ENCODE measurements around the gene ASCL5. TPM values are rescaled to one million over a fixed set of nuclear protein-coding genes. Genes with fewer than 3 reads are reported as not detected.

The ASCL5 gene
- total and polyA plus RNA-seq, 2 experiments from 2014 or later, result not detected

GRCh38 chr1:201096041-201096461 lies 30.9 kb downstream of the ASCL5 start:
- WGBS (ENCODE audit: low lambda C conversion rate, missing lambda C conversion rate), result 95% methylated on average over 5 of the region's 5 CpGs
- DNase-seq (ENCODE audit: low spot score), result no peak

GRCh38 chr1:201095581-201095980 lies 31.4 kb downstream of the ASCL5 start:
- no peaks in the 10 kb centered on the region for H3K9me2 ChIP-seq (replicated peaks; ENCODE audit: insufficient read depth)
- no peak overlapping the region for H3K4me3 ChIP-seq
- TF ChIP-seq EZH2phosphoT487 (IDR thresholded peaks at IDR 0.05; ENCODE audit: low read depth, severe bottlenecking, unreplicated experiment) (no peak), CTCF (IDR thresholded peaks at IDR 0.05; ENCODE audit: poor library complexity) (no peak), EZH2 (IDR thresholded peaks at IDR 0.05; ENCODE audit: borderline replicate concordance) (no peak)
- no peaks in the 10 kb centered on the region for H3K27me3 ChIP-seq
- H4K20me1 ChIP-seq (ENCODE audit: insufficient read depth, poor library complexity, severe bottlenecking), result no peaks in the 10 kb centered on the region
- no peak overlapping the region for H2AFZ ChIP-seq
- DNase-seq (ENCODE audit: low spot score), result no peak
- no peak overlapping the region for H3K27ac ChIP-seq
- no peak overlapping the region for H3K4me2 ChIP-seq
- no peaks in the 10 kb centered on the region for H3K9me3 ChIP-seq (ENCODE audit: low read depth)
- 89% methylated on average over 2 of the region's 2 CpGs for WGBS (ENCODE audit: low lambda C conversion rate, missing lambda C conversion rate)
- H3K36me3 ChIP-seq (replicated peaks; ENCODE audit: insufficient read depth, low read depth), result no peaks in the 10 kb centered on the region
- no peaks in the 10 kb centered on the region for H3K4me1 ChIP-seq (ENCODE audit: insufficient read depth)
- no peaks in the 10 kb centered on the region for H3K79me2 ChIP-seq

More at GRCh38 chr1:201096041-201096461, 30.9 kb downstream of the ASCL5 start:
- Histone ChIP-seq H3K9me3 (ENCODE audit: low read depth) (no peaks in the 10 kb centered on the region), H3K4me3 (no peak overlapping the region), H3K79me2 (no peaks in the 10 kb centered on the region), H3K36me3 (replicated peaks; ENCODE audit: insufficient read depth, low read depth) (no peaks in the 10 kb centered on the region), H4K20me1 (ENCODE audit: insufficient read depth, poor library complexity, severe bottlenecking) (no peaks in the 10 kb centered on the region), H2AFZ (no peak overlapping the region), H3K4me1 (ENCODE audit: insufficient read depth) (no peaks in the 10 kb centered on the region), H3K27me3 (no peaks in the 10 kb centered on the region), H3K9me2 (replicated peaks; ENCODE audit: insufficient read depth) (no peaks in the 10 kb centered on the region), H3K27ac (no peak overlapping the region), H3K4me2 (no peak overlapping the region)
- TF ChIP-seq CTCF (IDR thresholded peaks at IDR 0.05; ENCODE audit: poor library complexity) (no peak), EZH2phosphoT487 (IDR thresholded peaks at IDR 0.05; ENCODE audit: low read depth, severe bottlenecking, unreplicated experiment) (no peak), EZH2 (IDR thresholded peaks at IDR 0.05; ENCODE audit: borderline replicate concordance) (no peak)

GRCh38 chr1:201094832-201095231 lies 32.2 kb downstream of the ASCL5 start:
- Histone ChIP-seq H3K4me3 (no peak overlapping the region), H4K20me1 (ENCODE audit: insufficient read depth, poor library complexity, severe bottlenecking) (no peaks in the 10 kb centered on the region), H3K79me2 (no peaks in the 10 kb centered on the region), H3K27me3 (no peaks in the 10 kb centered on the region), H3K27ac (no peak overlapping the region), H3K4me2 (no peak overlapping the region), H3K9me3 (ENCODE audit: low read depth) (no peaks in the 10 kb centered on the region), H3K36me3 (replicated peaks; ENCODE audit: insufficient read depth, low read depth) (no peaks in the 10 kb centered on the region), H3K4me1 (ENCODE audit: insufficient read depth) (no peaks in the 10 kb centered on the region), H2AFZ (no peak overlapping the region), H3K9me2 (replicated peaks; ENCODE audit: insufficient read depth) (no peaks in the 10 kb centered on the region)
- WGBS (ENCODE audit: low lambda C conversion rate, missing lambda C conversion rate), result 64% methylated on average over 4 of the region's 4 CpGs
- DNase-seq (ENCODE audit: low spot score), result no peak
- no peak for TF ChIP-seq EZH2phosphoT487 (IDR thresholded peaks at IDR 0.05; ENCODE audit: low read depth, severe bottlenecking, unreplicated experiment)
- TF ChIP-seq EZH2 (IDR thresholded peaks at IDR 0.05; ENCODE audit: borderline replicate concordance), result no peak
- no peak for TF ChIP-seq CTCF (IDR thresholded peaks at IDR 0.05; ENCODE audit: poor library complexity)

- Histone ChIP-seq H3K4me1 (ENCODE audit: insufficient read depth) (no peaks in the 10 kb centered on the region), H4K20me1 (ENCODE audit: insufficient read depth, poor library complexity, severe bottlenecking) (no peaks in the 10 kb centered on the region), H3K27me3 (no peaks in the 10 kb centered on the region), H3K4me2 (no peak overlapping the region), H3K36me3 (replicated peaks; ENCODE audit: insufficient read depth, low read depth) (no peaks in the 10 kb centered on the region), H3K27ac (no peak overlapping the region), H3K4me3 (no peak overlapping the region), H2AFZ (no peak overlapping the region), H3K9me2 (replicated peaks; ENCODE audit: insufficient read depth) (no peaks in the 10 kb centered on the region), H3K9me3 (ENCODE audit: low read depth) (no peaks in the 10 kb centered on the region), H3K79me2 (no peaks in the 10 kb centered on the region)
- TF ChIP-seq CTCF (IDR thresholded peaks at IDR 0.05; ENCODE audit: poor library complexity) (no peak), EZH2phosphoT487 (IDR thresholded peaks at IDR 0.05; ENCODE audit: low read depth, severe bottlenecking, unreplicated experiment) (no peak), EZH2 (IDR thresholded peaks at IDR 0.05; ENCODE audit: borderline replicate concordance) (no peak)
- 75% methylated on average over 7 of the region's 7 CpGs for WGBS (ENCODE audit: low lambda C conversion rate, missing lambda C conversion rate)
- DNase-seq (ENCODE audit: low spot score), result no peak
These were observed 33.0 kb downstream of the ASCL5 start for GRCh38 chr1:201093962-201094361.
